Heart left ventricle (tissue), 13 donors: ENCODE data around the gene SCYGR4.

Experiments used
- CTCF ChIP-seq, 12 donors: fragments of 200-600 bp; sonication (generic) in 4 of 12; IDR thresholded peaks; one replicate each; pipeline versions ENCODE4 v1.5.0 to v1.8.0; 2018 to 2022; ENCODE audit warnings: antibody characterized with exemption in 12 of 12, mild to moderate bottlenecking in 5 of 12
- POLR2A ChIP-seq, 2 donors: fragments of 450-650 bp; IDR thresholded peaks; one replicate each; pipeline ENCODE4 v1.6.1; 2017; ENCODE audit warnings: antibody characterized with exemption in 2 of 2, mild to moderate bottlenecking in 2 of 2, moderate library complexity in 2 of 2
- donor health status: ischemic (EF 13 %, LVEDD 7.1; RV severe dilation, severe dysfunction).
- donor health status: DM: no; HTN: yes; CAD: no.
- donor health status: DM: no; HTN: no; CAD: no.
- donor health status: ischemic (EF 25% LVEDD 6.9; RV normal size, moderate dysfunction).
- donor health status: ischemic (EF 25% LVEDD 5.7; RV mildly dilated, moderate dysfunction).
- donor health status: ischemic (EF 35%, LVEDD 5.7; RV mildly dilated, moderate dysfunction).
- donor health status: nonischemic (EF 11% LVEDD 7.7; RV severe dilation, severe dysfunction).
- donor health status: DM: yes; HTN: yes; CAD: no.
- donor health status: PGD.
- donor health status: ischemic (EF 29% LVEDD 5.4; RV normal size, mild dysfunction).
- donor health status: nonischemic (EF 23%, LVEDD 6.1; RV moderate dilation, normal function).

- TF ChIP-seq CTCF (IDR thresholded peaks at IDR 0.05) (no peak), POLR2A (IDR thresholded peaks at IDR 0.05) (no peak)
Observed at GRCh38 chr2:227629435-227629834, 12.1 kb downstream of the SCYGR4 start.
